Activated T-cell treated with anti-CD3 and anti-CD28 coated beads, Interleukin-2, amount 50 U/mL, for 48 hours (primary cell): ENCODE measurements around the gene ZNF180.
"Not testable (repeated sequence)": the region's sequence is repeated elsewhere in the genome, so short reads cannot be mapped to it uniquely, and the experiment has no call there.

Experiments
- DNase-seq, 2 experiments: peaks; one replicate each; pipeline ENCODE4 v3.0.0-alpha.2; 2020

ZNF180 gene

GRCh38 chr19:44496711-44497110, 3.6 kb downstream of the ZNF180 start:
- no peak for DNase-seq

DNA sequence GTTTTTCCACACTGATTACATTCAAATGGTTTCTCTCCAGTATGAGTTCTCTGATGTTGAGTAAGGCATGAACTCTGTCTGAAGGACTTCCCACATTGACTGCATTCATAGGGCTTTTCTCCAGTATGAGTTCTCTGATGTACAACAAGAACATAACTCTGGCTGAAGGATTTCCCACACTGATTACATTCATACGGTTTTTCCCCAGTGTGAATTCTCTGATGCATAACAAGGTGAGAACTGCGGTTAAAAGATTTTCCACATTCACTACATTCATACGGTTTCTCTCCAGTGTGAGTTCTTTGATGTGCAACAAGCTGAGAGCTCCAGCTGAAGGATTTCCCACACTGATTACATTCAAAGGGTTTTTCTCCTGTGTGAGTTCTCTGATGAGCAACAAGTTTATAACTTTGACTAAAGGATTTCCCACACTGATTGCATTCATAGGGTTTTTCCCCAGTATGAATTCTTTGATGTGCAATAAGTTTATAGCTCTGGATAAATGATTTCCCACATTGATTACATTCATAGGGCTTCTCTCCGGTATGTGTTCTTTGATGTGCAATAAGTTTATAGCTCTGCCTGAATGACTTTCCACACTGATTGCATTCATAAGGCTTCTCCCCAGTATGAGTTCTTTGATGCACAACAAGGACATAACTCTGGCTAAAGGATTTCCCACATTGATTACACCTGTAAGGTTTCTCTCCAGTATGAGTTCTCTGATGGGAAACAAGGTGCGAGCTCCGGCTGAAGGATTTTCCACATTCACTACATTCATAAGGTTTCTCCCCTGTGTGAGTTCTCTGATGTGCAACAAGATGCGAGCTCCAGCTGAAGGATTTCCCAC, 23.5 kb downstream of the ZNF180 start:
- DNase-seq = peak; percentile 26

- DNase-seq = not testable (repeated sequence)
Measured at GRCh38 chr19:44468730-44469129, 31.6 kb downstream of the ZNF180 start.

DNA sequence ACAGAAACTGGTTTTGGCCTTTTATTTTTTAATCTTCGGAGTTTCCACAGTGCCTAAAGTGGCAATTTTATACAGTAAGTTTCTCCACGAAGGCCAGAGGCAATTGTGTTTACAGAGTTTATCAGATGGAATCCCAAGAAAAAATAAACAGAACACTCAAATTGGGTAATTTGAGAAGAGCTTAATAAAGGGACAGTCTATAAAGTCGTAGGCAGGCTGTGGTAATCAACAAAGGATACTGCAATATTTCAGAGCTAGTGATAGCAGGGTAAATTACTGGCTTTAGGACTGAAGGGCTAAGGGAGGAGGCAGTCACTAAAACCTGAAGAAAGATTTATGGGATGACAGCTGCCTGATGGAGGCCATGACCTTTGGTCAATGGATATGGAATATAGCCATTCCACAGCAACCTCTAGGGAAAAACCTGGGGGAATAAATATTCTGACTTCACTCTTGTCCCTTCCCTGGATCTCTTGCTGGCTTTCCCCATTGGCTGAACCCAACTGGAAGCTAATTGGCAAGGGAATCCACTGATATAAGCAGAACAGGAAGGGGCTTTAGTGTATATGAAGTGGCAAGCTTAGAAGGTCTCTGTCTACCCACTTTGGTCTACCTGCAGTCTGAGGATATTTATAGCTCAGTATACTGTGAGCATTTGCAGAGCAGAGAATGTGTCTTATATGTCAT, 37.6 kb downstream of the ZNF180 start:
- not testable (repeated sequence) for DNase-seq

- not testable (repeated sequence) for DNase-seq
Measured at GRCh38 chr19:44456016-44456415, 44.3 kb downstream of the ZNF180 start.

- DNase-seq = no peak
Measured at GRCh38 chr19:44455100-44455499, 45.2 kb downstream of the ZNF180 start.

- DNase-seq = no peak
Measured at GRCh38 chr19:44452367-44452766, 48.0 kb downstream of the ZNF180 start.

GRCh38 chr19:44451687-44452086, 48.6 kb downstream of the ZNF180 start:
- DNase-seq = no peak

GRCh38 chr19:44447916-44448674, 52.2 kb downstream of the ZNF180 start, which contains the start of gene ZNF229:
Gene ZNF229, minus strand, starts transcription at chr19:44448472. Its CDS starts 5,625 bp downstream, at chr19:44442847.
- peak; percentile 74 to 77 for DNase-seq

GRCh38 chr19:44438441-44438840, 61.9 kb downstream of the ZNF180 start:
- no peak for DNase-seq

DNA sequence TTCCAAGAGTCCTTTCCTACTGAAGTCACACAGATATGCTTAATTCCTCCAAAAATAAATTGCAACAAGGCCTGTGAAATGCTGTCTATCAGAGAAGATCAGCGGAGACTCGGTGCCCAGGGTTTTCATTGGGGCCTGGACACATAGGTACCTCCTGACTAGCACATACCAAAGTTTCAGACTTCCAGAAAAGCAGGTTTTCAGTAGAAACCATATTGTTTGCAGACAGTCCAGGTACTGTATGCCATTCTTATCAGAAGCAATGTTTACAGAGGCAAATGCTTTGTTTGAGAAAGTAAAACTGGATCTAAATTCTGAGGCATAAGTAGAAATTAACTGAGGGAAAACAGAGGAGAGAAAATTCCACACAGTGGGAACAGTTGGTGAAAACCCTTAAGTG, 64.9 kb downstream of the ZNF180 start:
- DNase-seq = no peak

DNA sequence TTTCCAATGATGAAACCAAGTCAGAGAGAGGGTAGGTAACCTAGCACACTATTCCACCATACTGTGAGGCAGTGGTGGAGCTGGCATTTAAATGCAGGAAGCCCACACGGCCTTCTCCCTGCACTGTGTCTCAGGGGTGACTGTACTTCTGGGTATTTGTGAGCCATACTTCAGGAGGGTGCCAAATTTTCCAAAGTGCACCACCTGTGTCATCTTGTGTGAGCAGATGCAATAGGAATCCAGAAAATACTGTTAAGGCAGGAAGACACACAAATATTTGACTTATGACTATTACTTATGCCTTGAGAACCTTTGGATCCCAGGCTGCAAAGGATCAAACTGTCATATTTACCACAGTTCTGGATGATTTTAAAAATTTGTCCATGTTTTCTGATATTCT, 69.4 kb downstream of the ZNF180 start:
- DNase-seq = no peak
